ENCODE data around the gene KLRC2.
"Not testable (repeated sequence)": the region's sequence is repeated elsewhere in the genome, so short reads cannot be mapped to it uniquely, and the experiment has no call there.

KLRC2 gene

DNA sequence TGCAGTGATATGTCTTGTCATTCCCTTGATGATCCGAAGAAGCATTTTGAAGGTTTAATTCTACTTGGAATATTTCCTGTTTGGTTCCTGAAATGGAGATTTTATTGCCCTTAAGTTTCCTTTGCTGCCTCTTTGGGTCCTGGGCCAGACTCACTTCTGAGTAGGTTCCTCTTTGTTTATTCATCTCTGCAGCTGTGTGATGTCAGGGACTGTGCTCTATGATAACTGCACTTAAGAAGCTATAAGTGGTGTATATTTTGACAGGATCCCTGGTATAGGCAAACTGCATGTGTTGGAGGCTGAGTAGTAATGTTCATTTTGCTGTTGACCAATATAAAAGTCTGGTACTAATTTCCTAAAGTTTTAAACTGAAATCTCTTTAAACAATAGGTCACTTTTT lies 26.4 kb downstream of the KLRC2 start, which contains the start of gene KLRC4:
Gene KLRC4, minus strand, starts transcription at position 366 of the 400 bp plus-strand sequence. Its CDS starts 182 bp downstream, at position 184.
- DNase-seq (ENCODE audit: low read depth, low spot score), result no peak
- H3K4me3 ChIP-seq (ENCODE audit: low read length), result no peak within 1 kb of the TSS

DNA sequence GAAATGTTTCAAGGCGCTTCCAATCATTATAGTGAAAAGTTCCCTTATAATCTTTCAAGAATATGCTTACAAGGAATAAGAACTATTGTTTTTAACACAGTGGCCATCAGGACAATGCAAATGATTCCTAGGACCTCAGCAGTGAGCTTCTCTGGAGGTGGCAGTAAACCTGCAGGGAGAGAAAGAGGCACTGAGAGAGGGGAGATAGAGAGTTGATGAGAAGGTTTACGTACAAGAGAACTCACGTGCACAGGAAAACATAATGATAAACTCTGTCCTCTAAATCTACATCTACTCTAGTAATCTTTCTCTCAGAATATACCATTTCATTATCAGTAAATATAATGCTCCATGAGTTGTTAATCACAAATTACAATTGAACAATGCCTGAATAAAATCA lies 27.0 kb downstream of the KLRC2 start:
- DNase-seq (ENCODE audit: low read depth, low spot score), result no peak
- H3K4me3 ChIP-seq (ENCODE audit: low read length), result no peak overlapping the region

DNA sequence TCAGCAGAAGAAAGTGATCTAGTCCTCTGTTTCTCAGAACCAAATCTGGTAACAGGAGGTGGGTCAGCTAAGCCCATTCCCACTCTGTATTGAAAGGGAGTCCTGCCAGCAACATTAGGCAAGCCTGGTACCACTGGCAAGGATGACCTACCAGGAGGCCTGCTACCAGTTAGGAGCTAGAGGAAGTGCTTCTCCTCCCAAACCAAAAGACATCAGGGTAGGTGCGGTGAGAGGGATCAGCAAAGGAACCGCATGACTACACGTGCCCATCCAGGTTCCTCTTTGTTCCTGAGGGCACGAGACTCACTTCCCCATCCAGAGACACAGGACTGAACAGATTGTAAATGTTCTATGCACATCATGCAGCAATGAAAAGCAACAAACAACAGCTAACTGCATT lies 29.1 kb downstream of the KLRC2 start:
- no peak for DNase-seq (ENCODE audit: low read depth, low spot score)

DNA sequence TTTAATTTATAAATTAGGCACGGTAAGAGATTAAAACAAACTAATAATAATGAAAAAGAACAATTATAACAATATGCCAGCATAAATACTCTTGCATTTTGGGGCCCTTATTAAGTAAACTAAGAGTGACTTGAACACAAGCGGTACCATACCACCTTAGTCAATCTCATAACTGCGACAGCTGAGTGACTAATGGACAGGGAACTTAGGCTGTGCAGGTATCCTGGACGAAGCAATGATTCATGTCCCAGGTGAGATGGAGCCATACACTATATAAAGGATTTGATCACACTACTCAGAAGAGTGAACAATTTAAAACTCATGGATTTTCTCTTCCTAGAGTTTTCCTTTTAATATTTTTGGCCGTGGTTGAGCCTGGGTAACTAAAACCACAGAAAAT lies 30.5 kb downstream of the KLRC2 start:
- no peak for DNase-seq (ENCODE audit: low read depth, low spot score)
- no peak overlapping the region for H3K4me3 ChIP-seq (ENCODE audit: low read length)

More for the DNA sequence above, 29.1 kb downstream of the KLRC2 start:
- no peak overlapping the region for H3K4me3 ChIP-seq (ENCODE audit: low read length)

DNA sequence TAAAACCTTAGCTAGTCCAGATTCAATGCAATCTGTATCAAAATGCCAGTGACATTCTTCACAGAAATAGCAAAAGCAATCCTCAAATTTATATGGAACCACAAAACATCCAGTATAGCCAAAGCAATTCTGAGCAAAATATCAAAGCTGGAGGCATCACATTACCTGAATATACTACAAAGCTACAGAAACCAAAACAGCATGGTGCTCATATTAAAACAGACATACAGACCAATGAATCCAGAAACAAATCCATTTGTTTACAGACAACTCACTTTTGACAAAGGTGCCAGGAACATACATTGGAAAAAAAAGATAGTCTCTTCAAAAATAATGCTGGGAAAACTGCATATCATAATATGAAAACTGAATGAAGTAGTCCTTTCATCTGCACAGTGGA lies 31.0 kb downstream of the KLRC2 start:
- H3K4me3 ChIP-seq (ENCODE audit: low read length), result no peak overlapping the region
- no peak for DNase-seq (ENCODE audit: low read depth, low spot score)

DNA sequence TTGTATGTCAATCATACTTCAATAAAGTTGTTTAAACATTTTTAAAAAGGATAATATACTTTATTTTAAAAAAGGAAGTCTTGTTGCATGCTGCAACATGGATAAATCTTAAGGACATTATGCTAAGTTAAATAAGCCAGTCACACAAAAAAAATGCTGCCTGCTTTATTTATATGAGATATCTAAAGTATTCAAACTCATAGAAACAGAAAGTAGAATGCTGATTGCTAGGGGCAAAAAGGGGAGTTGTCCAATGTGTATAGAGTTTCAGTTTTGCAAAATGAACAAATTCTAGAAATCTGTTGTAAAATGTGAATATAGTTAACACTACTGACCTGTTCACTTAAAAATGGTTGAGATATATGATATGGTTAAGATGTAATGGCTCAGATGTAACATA lies 35.0 kb downstream of the KLRC2 start:
- H3K4me3 ChIP-seq (ENCODE audit: low read length), result no peak overlapping the region

DNA sequence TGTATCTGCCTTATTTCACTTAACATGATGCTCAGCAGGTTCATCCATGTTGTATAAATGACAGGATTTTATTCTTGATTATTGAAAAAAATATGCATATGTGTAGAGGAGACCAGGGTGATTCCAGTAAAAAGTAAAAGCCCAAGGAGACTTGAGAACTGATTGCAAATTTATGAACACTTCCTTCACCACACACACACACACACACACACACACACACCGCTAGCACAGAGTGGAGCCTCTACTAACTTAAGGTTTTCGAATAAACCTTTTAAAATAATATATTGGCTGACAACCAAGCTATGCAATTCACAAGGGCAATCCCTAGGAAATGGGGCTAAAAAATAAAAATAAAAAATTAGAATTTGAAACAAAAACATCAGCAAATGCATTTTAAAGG lies 37.6 kb downstream of the KLRC2 start:
- no peak overlapping the region for H3K4me3 ChIP-seq (ENCODE audit: low read length)
- DNase-seq (ENCODE audit: low read depth, low spot score), result no peak

More for the DNA sequence above, 35.0 kb downstream of the KLRC2 start:
- no peak for DNase-seq (ENCODE audit: low read depth, low spot score)

DNA sequence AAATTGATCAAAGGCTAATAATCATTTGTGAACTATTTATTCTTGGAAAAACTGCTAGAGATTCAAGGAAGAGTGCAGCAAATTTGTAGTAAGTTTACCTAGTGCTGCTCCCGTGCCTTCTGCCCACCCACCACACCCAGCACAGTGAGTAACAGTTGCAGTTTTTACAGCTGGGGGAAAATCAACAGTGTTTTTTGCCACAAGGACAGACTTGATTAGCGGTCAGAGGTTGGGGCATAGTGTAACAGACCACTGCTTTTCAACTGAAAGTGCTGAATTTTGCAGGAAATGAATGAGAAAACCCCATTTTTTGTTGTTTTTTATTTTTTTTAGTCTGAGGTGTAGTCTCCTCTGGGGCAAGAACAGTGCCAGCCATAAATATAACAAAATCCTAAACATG lies 38.5 kb downstream of the KLRC2 start:
- DNase-seq (ENCODE audit: low read depth, low spot score), result no peak

DNA sequence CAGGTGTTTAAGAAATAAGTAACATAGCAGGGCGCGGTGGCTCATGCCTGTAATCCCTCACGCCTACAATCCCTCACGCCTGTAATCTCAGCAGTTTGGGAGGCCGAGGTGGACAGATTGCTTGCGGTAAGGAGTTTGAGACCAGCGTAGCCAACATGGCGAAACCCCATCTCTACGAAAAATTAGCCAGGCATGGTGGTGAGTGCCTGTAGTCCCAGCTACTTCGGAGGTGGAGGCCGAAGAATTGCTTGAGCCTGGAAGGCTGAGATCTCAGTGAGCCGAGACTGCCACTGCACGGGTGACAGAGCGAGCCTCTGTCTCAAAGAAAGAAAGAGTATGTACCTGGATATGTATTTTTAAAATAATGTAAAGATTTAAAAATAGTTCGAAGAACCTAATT lies 39.6 kb downstream of the KLRC2 start:
- H3K4me3 ChIP-seq (ENCODE audit: low read length); DNase-seq (ENCODE audit: low read depth, low spot score): not testable (repeated sequence)

More for the DNA sequence above, 38.5 kb downstream of the KLRC2 start:
- H3K4me3 ChIP-seq (ENCODE audit: low read length), result no peak overlapping the region

DNA sequence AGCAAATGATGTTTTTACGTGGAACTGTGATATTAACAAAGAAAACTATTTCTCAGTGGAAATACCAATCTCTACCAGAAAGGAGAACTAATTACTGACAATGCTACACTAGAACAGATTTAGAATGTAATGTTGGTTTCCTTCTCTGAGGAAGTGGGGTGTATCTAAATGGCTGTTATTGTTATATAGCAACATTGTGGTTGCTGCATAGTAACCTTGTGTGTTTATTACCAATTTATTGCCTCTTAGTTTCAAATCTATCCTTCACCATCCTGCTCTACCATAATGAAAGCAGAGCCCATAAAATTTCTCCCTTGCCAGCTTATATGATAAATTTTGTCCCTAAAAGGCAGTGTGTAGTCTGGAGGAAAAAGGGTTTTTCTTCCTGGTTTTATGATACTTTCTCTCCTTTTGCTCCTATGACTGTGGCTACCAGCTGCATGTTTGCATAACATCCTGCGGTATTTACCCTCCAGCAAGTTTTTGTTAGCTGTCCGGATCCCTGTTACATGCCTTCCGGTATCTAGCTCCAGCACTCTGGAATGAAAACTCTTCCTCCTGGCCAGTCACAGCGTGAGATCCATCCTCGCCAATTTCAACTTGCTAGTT lies 40.3 kb downstream of the KLRC2 start:
- no peak overlapping the region for H3K4me3 ChIP-seq (ENCODE audit: low read length)
- no peak for DNase-seq (ENCODE audit: low read depth, low spot score)

DNA sequence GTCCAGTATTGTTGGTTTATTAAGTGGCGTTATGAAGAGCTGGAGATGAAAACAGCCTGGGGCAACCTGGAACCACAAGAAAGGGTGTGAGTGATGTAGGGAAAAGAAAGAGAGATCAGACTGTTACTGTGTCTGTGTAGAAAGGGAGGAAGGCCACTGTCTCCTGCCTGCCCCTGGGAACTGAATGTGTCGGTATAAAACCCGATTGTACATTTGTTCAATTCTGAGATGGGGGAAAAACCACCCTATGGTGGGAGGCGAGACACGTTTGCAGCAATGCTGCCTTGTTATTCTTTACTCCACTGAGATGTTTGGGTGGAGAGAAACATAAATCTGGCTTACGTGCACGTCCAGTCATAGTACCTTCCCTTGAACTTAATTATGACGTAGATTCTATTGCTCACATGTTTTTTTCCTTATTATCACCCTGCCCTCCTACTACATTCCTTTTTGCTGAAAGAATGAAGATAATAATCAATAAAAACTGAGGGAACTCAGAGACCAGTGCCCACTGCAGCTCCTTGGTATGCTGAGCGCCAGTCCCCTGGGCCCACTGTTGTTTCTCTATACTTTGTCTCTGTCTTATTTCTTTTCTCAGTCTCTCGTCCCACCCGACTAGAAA lies 41.2 kb downstream of the KLRC2 start:
- H3K4me3 ChIP-seq (ENCODE audit: low read length), result not testable (repeated sequence)
- DNase-seq (ENCODE audit: low read depth, low spot score), result peak; percentile 15

DNA sequence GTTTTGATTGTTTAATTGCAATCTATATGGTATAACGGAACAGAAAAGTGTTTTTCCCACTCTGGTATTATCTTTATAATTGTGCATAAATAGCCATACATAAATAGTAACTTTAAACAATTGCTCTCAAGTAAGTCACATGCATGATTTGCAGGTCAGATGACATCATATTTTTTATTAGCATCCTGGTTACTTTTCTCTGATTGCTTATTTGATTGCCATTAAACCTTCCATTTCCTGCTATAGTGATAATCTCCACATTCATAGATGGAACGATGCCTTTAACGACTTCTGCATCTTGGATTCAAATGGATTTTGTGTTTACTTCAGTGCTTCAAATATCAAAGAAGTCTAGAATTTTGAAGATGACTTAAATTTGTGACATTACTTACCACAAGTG lies 42.5 kb downstream of the KLRC2 start:
- DNase-seq (ENCODE audit: low read depth, low spot score), result no peak
- H3K4me3 ChIP-seq (ENCODE audit: low read length), result no peak overlapping the region

DNA sequence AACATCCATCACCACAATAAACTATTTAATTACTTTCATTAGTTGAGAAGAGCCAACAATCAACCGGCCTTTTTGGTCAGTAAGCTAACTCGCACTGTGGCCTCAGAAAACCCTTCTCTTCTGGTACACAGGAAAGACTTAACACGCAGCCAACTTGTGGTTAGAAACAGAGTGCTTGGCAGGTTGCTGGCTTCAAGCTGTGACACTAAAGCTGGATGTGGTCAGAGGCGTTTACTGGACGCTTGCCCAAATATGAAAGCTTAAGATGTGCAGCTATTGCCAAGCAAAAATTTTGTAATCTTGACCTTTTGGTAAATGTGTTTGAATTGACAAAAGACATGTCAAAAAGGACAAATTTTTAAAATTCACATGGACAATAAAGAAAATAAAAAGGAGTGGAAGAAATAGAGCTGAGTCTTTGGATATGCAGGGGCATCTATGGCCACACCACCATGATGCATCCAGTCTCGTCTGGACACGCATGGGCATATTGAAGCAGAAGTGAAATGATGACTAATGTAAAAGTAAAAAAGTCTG lies 43.3 kb downstream of the KLRC2 start:
- H3K4me3 ChIP-seq (ENCODE audit: low read length), result no peak overlapping the region
- DNase-seq (ENCODE audit: low read depth, low spot score), result no peak

DNA sequence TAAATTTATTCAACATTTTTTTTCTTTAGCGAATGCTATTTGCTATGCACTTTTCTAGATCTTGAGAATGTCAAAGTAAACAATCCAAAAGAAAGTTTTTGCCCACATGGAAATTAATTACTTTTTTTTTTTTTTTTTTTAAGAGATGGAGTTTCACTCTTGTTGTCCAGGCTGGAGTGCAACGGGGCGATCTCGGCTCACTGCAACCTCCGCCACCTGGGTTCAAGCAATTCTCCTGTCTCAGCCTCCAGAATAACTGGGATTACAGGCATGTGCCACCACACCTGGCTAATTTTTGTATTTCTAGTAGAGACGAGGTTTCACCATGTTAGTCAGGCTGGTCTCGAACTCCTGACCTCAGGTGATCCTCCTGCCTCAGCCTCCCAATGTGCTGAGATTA lies 44.8 kb downstream of the KLRC2 start:
- not testable (repeated sequence) for H3K4me3 ChIP-seq (ENCODE audit: low read length); DNase-seq (ENCODE audit: low read depth, low spot score)

DNA sequence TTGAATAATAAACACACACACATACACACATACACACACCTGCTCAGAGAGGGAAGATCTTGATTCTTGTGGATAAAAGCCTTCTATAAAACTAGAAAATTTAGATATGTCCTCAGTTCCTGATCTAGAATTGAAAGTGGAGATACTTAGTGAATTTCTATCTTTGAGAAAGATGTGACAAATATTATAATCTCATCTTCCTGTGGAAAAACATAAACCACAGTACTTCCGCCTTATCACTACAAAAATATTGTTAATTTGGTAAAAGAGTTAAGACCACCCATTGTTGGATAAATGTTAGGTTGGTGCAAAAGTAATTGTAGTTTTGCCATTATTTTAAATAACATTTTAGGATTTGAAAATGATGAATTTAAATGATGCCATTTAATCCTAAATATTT lies 45.9 kb downstream of the KLRC2 start, which contains the start of gene KLRK1:
Gene KLRK1, minus strand, starts transcription at position 138 of the 400 bp plus-strand sequence. CDS start 1,231 bp downstream, outside the sequence.
- DNase-seq (ENCODE audit: low read depth, low spot score), result no peak
- no peak within 1 kb of the TSS for H3K4me3 ChIP-seq (ENCODE audit: low read length)

DNA sequence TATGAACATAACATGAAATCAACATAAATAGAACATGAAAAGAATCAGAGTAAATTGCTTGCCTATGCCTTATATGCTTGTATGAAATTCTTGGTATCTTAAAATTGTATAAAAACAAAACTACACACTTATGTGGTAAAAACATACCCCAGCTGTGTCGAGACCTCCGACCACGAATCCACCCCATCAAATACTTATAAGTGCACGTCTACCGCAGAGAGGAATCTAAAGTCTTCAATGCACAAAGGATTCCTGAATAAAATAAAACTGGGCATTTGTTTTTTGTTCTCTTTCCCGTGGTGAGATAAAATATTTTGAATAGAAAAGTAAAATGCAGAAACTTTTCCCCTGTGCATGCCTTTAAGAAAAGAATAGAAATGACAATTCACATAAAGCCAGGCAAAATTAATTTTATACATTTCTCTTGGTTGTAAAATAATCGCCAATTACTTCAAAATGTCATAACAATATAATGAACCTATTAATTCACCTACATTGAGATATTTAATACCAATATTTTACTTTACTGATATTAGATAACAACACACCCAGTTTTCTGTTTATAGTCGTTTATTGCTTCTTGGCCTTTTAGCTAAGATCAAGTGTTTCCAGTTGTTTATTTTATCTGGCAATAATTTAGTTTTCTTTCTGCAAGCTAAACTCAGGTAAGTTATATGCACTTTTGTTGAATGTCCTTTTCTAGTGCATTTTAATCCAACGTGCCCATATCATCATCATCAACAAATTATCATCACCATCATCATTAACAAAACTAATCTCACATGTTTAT lies 47.0 kb downstream of the KLRC2 start:
- DNase-seq (ENCODE audit: low read depth, low spot score), result no peak
- no peak overlapping the region for H3K4me3 ChIP-seq (ENCODE audit: low read length)

DNA sequence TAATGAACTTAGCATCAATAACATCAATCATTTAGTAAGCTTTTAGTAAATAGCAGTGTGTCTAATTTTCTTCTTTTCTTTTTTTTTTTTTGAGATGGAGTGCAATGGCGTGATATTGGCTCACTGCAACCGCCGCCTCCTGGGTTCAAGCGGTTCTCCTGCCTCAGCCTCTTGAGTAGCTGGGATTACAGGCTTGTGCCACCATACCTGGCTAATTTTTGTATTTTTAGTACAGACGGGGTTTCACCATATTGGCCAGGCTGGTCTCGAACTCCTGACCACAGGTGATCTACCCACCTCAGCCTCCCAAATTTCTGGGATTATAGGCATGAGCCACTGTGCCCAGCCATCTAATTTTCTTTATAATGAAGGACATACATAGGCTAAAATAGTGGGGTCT lies 48.3 kb downstream of the KLRC2 start:
- not testable (repeated sequence) for H3K4me3 ChIP-seq (ENCODE audit: low read length); DNase-seq (ENCODE audit: low read depth, low spot score)

DNA sequence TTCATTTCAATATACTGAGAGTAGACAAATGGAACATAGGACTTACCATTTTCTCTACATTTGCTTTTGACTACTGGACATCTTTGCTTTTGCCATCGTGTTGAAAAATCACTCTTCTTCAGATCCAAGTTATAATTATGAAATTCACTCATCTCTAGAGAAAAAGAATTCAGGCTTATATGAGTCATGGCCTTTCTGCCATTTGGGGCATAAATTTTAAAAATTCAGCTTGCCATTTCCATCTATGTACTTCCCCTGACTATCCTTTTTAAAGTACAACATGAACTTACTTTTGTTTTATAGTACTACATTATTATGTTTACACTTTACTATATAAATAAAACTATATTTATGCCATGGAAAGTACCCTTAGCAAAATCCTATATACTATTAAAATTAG lies 49.0 kb downstream of the KLRC2 start:
- no peak for DNase-seq (ENCODE audit: low read depth, low spot score)

DNA sequence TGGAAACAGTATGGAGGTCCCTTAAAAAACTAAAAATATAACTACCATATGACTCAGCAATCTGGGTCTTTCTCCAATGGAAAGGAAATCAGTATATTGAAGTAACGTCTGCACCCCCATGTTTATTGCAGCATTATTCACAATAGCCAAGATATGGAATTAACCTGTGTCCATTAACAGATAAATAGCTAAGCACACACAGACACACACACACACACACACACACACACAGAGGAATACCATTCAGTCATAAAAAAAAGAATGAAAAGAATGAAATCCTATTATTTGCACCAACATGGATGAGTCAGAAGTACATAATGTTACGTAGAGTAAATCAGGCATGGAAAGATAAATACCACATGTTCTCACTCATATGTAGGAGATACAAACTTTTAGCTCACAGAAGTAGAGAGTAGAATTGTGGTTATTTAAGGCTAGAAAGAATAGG lies 50.6 kb downstream of the KLRC2 start:
- H3K4me3 ChIP-seq (ENCODE audit: low read length), result no peak overlapping the region
- no peak for DNase-seq (ENCODE audit: low read depth, low spot score)

More for the DNA sequence above, 49.0 kb downstream of the KLRC2 start:
- H3K4me3 ChIP-seq (ENCODE audit: low read length), result no peak overlapping the region

DNA sequence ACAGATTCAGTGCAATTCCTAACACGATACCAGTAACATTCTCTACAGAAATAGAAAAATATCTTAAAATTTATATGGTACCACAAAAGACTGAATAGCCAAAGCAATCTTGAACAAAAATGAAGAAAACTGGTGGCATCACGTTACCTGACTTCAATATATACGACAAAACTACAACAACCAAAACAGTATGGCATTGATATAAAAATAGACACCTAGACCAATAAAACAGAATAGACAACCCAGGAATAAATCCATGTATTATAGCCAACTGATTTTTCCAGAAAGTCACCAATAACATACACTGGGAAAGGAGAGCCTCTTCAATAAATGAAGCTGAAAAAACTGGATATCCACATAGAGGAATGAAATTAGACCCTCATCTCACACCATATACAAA lies 51.6 kb downstream of the KLRC2 start:
- no peak for DNase-seq (ENCODE audit: low read depth, low spot score)
- no peak overlapping the region for H3K4me3 ChIP-seq (ENCODE audit: low read length)

Measured in Jurkat, Clone E6-1 (cell line).